ENCODE measurements around the gene DNAJC27.

The DNAJC27 gene

GRCh38 chr2:24903161-24904103 lies 68.3 kb downstream of the DNAJC27 start:
- DNase-seq: no peak

- DNase-seq: no peak
Measured at GRCh38 chr2:24899361-24899910, 72.3 kb downstream of the DNAJC27 start.

- DNase-seq: no peak
Measured at GRCh38 chr2:24898122-24899109, 73.3 kb downstream of the DNAJC27 start.

- DNase-seq: no peak
Measured at GRCh38 chr2:24894750-24895149, 77.0 kb downstream of the DNAJC27 start.

- DNase-seq: no peak
Measured at GRCh38 chr2:24893934-24894333, 77.8 kb downstream of the DNAJC27 start.

Data from fibroblast of upper back skin (primary cell).